Stimulated activated naive CD4-positive, alpha-beta T cell treated with Interleukin-2 at 50 U/mL for 16 hours (primary cell): ENCODE measurements around the gene CYP2B6.
"Not testable (repeated sequence)": the region's sequence is repeated elsewhere in the genome, so short reads cannot be mapped to it uniquely, and the experiment has no call there.

ENCODE experiments used
- DNase-seq: peaks from one replicate; lab custom pipeline; 2025; lab: John Stamatoyannopoulos, UW

The CYP2B6 gene

DNA sequence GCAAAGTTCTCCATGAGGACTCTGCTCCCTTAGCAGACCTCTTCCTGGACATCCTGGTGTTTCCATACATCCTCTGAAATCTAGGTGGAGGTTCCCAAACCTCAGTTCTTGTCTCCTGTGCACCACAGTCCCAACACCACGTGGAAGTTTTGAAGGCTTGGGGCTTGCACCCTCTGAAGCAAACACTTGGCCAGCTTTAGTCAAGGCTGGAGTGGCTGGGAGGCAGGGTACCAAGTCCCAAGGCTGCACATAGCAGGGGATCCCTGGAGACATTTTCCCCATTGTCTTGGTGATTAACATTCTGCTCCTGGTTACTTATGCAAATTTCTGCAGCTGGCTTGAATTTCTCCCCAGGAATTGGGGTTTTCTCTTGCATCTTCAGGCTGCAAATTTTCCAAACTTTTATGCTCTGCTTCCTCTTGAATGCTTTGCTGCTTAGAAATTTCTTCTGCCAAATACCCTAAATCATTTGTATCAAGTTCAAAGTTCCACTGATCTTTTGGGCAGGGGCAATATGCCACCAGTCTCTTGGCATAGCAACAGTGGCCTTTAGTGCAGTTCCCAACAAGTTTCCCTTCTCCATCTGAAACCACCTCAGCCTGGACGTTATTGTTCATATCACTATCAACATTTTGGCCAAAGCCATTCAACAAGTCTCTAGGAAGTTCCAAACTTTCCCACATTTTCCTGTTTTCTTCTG lies 10.2 kb upstream of the CYP2B6 start:
- DNase-seq, result not testable (repeated sequence)

DNA sequence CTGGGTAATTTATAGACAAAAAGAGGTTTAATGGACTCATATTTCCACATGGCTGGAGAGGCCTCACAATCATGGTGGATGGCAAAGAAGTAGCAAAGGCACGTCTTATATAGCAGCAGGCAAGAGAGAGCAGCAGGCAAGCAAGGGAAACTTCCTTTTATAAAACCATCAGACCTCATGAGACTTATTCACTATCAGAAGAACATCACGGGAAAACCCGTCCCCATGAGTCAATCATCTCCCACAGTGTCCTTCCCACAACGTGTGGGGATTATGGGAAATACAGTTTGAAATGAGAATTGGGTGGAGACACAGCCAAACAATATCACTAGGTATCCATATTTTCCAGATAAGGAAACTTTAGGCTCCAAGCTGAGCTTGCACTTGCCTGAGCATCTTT lies 9.5 kb upstream of the CYP2B6 start:
- DNase-seq, result no peak

DNA sequence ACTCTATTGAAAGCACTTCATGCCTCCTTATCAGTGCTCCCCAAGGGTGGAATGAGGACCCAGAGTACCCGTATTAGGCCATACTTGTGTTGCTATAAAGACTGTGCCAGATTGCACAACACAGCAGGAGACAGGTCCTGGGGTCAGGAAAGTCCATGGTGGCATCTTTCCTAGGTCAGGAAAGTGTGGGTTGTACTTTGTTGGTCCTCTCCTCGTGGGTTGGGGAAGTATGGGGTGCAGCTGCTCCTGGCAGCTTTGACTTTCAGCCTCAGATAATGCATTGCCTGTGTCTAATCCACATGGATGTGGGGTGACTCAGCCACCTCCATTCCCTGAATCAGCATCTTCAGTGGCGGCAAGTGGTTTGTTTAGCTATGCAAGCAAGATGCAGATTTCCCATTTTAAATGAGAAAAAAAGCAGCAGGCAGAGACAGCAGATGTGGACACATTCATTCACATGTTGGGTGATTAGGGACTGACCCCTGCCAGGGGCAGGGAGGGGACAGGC lies 8.4 kb upstream of the CYP2B6 start:
- no peak for DNase-seq

DNA sequence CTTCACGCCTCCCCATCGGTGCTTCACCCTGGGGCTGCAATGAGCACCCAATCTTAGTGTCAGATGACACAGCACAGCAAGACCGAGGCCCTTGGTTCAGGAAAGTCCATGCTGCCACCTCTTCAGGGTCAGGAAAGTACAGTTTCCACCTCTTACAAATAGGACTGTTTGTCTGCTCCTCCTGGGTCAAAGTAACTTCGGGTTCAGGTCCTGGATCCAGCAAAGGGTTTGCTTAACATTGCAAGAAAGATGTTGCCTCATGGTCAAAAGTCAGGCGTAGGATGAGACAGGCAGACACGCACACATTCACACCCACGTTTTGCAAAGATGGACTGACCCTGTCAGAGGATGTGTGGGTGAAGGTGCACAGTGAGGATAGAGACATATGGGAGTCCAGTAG lies 1.6 kb upstream of the CYP2B6 start:
- no peak for DNase-seq

DNA sequence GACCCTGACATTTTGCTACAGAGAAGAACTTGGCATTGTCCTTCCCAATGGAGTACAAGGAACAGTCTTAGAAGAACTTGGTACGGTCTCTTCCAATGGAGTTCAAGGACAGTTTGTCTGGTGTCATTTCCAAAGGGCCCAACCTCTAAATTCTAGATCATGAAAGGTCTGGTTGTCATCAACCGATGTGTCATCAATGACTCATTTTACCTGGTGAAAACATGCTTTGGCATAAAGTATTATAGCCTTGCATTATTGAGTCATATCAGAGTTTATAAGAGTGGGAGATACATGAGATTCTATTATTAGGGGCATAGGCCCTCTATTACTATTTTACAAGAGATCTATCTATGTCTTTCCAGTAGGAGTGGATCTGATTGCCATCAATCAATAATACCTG lies 4.3 kb downstream of the CYP2B6 start:
- no peak for DNase-seq

DNA sequence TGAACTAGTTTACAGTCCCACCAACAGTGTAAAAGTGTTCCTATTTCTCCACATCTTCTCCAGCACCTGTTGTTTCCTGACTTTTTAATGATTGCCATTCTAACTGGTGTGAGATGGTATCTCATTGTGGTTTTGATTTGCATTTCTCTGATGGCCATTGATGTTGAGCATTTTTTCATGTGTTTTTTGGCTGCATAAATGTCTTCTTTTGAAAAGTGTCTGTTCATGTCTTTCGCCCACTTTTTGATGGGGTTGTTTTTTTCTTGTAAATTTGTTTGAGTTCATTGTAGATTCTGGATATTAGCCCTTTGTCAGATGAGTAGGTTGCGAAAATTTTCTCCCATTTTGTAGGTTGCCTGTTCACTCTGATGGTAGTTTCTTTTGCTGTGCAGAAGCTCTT lies 7.9 kb downstream of the CYP2B6 start:
- DNase-seq, result not testable (repeated sequence)

DNA sequence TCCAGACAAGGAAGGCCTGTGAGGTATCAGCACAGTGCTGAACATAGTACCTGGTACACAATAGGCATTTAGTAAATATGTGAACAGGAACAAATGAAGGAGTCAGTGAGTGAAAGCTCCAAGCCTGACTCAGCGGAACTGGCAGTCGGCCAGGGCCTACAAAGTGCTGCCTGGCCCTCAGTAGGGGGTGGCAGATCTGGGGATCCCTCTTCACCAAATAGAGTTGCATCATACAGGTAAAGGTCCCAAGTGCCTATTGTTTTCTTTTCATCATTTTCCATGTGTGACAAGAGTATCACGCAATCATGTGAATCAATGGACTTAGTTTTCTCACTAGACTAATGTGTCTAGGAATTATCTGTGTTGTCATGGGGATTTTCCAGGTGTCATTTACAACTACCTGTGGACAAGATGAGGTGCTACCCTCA lies 9.2 kb downstream of the CYP2B6 start:
- DNase-seq, result no peak

DNA sequence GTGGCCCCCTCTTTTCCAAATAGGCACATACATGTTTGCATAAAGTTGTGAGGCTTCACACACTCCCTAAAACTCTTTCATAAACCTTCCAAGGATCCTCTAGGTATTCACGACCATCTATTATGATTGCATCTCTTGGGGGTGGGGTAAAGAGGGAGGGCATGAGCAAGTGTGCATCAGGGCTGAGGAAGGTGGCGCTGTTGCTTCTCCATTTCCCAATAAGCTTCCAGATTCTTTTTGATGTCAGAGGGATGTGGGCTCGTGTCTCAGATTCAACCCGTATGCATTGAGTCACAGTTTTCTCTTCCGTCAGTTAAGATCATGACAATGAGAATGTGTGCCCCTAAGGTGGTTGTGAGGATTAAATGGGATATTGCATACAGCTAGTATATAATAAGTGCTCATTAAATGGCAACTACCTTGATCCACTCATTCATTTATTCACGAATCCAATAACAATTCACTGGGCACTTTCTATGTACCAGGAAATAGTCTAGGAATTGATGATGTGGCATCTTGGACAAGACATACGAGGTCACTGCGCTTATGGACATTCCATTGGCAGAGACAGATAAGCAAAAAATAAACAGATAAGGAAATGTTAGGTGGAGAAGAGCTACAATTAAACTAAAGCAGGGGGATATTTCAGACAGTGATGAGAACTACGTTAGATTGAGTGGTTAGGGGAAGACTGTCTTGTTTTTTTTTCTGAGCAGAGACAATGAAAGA lies 10.3 kb downstream of the CYP2B6 start:
- no peak for DNase-seq

DNA sequence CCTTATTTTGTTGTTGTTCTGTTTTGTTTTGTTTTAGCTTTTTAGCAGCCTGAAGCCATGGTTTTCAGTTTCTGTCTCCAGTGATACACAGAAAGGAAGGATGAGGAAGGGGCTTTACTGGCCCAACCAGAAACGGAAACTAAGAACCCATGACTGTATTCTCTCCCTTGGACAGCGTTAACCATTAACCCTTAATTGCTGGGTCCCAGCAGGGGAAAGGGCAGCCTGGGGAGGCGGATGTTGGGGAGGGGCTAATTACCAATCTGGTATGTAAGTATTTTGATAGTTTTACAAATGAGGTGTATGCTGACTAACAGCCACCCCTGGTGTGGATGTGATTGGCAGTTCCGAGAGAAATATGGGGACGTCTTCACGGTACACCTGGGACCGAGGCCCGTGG lies 12.6 kb downstream of the CYP2B6 start:
- not testable (repeated sequence) for DNase-seq

DNA sequence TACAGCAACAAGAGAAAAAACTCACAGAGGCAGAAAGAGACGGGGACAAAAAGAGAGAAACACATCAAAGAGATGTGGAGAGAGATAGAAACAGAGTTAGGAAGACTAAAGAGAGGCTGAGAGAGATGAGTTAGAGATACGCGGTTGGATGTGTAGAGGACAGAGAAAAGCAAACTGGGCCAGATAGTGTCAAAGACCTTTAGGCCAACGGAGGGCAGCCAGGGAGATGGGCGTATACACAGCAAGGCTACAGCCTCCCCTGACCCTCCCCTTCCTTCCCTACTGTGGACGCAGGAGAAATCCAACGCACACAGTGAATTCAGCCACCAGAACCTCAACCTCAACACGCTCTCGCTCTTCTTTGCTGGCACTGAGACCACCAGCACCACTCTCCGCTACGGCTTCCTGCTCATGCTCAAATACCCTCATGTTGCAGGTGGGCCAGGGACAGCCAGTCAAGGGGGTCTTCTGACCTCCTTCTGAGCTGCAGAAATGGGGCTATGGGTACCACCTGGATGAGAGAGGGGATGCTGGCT lies 18.7 kb downstream of the CYP2B6 start:
- DNase-seq, result no peak

DNA sequence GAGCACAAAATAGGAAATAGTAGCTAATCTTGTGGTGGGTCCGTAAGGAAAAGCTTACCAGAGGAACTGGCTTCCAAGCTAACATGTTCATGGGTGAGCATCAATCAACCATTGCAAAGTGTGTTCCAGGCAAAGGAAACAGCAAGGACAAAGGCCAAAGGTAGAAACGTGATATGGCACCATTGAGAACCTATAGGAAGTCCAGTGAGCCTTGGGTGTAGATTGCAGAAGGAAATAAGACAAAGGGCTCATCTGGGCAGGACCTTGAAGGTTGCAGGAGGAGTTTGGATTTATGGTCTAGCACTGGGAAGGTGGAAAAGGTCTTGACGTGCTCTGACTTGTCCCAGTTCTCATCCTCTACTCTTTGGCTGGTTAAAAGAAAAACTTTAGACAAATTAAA lies 22.3 kb downstream of the CYP2B6 start:
- DNase-seq, result no peak

DNA sequence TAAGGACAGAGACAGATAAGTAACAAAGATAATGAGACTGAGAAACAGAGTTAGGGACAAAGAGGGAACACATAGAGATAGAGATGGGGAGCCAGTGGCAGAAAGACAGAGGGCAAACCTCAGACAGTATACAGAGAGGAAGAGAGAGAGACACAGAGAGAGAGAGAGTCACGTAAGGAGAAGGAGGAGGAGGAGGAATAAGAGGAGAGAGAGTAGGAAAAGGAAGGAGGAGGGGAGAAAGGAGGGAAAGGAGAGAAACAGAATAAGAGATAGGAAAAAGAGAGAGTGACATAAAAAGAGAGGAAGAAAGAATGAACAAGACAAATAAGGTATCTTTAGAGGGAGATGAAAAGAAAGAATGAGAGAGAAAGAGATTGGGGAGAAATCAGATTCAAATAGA lies 23.6 kb downstream of the CYP2B6 start:
- no peak for DNase-seq

DNA sequence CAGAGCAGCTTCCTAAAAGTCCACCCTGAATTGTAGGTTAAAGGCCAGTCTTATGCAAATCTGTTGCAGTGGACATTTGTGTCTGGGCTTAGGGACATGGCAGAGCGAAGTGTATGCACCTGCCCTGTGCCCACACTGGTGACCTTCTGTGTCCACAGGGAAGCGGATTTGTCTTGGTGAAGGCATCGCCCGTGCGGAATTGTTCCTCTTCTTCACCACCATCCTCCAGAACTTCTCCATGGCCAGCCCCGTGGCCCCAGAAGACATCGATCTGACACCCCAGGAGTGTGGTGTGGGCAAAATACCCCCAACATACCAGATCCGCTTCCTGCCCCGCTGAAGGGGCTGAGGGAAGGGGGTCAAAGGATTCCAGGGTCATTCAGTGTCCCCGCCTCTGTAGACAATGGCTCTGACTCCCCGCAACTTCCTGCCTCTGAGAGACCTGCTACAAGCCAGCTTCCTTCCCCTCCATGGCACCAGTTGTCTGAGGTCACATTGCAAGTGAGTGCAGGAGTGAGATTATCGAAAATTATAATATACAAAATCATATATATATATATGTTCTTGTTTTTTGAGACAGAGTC lies 25.5 kb downstream of the CYP2B6 start:
- no peak for DNase-seq

DNA sequence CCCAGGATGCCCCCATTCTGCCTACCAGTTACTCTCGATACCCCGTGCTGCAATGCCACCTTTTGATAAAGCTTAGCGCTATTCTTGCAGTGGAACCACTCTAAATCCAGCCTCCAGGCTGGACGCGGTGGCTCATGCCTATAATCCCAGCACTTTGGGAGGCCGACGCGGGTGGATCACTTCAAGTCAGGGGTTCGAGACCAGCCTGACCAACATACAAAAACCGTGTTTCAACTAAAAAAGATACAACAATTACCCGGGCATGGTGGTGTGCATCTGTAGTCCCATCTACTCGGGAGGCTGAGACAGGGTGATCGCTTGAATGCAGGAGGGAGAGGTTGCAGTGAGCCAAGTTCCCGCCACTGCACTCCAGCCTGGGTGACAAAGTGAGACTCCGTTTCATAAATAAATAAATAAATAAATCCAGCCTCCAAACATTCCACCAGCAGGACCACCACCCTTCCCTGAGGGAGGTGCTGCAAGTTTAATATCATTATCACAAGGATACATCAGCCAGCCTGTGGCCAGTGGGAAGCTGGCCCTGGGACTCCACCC lies 27.7 kb downstream of the CYP2B6 start:
- no peak for DNase-seq

DNA sequence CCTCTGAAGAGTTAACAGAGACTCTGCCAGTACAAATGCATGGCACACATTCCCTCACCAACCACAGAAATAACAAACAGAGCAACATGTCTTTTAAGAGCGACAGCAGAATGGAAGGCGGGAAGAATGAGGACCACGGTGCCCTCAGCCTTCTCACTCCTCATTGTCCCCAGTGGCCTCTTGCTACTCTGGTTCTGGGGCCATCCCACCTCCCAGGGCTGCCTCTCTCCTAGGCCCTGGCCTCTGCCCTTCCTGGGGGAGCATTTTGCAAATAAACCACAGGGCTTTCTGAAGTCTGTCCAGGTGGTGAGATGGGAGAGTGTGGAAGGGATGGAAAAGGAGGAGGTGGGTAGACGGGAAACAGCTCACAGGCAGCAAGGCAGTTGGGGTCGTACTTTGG lies 28.3 kb downstream of the CYP2B6 start:
- no peak for DNase-seq

DNA sequence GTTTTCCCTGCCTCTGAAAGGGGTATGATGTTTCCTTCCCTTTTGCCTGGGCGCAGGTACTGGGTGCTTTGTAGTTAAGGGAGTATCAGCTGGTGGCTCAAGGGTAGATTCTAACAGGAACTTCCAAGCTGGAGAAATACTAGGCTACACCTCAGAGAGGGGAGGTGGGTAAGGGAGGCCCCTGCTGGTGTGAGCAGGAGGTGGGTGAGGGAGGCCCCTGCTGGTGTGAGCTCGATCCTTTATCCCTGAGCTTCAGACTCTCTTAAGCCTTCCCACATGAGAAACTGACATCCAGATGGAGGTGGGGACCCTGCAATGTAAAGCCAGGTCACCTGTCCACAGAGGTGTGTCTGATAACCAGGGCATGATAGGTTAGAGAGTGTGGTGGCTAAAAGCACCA lies 32.1 kb downstream of the CYP2B6 start:
- no peak for DNase-seq

DNA sequence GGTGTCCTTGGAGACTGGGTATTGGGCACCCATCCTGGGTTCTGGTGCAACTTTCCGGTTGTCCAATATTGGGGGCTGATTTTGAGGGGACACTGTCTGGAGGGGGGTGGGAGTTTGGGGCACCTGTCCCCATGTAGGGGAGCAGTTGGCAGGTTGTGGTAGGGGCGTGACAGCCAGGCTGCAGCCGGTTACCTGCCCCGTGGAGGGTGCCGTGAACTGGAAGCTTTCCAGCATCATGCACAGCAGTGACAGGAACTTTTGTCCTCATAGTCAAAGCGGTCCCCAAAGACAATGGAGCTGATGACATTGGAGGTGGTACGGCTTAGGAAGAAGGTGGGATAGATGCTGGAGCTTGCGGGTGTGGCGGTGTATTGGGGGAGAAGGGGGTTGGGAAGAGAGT lies 34.3 kb downstream of the CYP2B6 start:
- no peak for DNase-seq

DNA sequence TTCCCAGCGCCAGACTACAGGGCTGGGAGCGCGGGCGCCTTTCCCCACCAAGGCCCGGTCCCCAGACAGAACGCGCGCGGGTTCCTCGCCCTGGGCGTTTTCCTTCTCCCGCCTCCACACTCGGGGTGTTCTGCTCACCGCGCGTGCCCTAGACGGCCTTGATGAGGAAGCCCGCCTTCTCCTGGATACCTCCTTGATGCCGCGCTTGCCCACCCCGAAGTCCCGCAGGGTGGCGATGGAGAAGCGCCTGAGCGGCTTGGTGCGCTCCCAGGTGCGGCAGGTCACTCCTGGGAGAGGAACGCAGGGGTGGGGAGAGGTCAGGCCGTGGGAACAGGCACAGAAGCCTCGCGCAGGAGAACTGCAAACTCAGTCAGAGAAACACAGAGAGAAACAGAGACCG lies 34.8 kb downstream of the CYP2B6 start:
- DNase-seq, result no peak

DNA sequence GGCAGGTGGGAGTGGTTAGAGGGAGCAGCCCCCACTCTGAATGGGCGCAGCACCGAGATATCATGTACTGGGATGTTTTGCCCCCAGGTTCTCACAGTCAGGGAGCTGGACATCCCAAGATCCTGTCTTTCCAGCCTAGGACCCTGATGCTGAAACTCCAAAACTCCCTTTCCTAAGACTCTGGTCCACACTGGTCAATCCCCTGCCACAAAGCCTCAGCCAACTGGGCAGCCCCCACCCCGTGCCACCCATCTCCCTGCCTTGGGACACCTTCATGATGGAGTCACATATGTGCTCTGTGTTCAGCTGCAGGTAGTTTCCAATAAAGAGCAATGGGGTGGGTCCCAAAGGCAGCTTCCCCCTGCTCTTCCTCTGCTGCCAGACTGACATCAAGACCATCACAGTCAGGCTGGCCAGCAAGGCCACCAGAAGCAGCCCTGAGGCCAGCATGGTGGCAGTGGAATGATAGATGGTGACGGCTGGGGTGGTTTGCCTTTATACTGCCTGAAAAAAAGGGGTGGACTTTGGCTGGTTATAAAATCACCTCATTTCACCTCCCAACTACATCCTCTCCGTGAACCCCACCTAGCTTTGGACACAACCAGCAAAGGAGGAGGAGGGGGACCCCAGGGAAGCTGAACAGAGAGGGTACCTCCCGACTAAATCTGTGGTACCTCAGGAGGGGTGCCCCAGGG lies 36.3 kb downstream of the CYP2B6 start:
- no peak for DNase-seq

DNA sequence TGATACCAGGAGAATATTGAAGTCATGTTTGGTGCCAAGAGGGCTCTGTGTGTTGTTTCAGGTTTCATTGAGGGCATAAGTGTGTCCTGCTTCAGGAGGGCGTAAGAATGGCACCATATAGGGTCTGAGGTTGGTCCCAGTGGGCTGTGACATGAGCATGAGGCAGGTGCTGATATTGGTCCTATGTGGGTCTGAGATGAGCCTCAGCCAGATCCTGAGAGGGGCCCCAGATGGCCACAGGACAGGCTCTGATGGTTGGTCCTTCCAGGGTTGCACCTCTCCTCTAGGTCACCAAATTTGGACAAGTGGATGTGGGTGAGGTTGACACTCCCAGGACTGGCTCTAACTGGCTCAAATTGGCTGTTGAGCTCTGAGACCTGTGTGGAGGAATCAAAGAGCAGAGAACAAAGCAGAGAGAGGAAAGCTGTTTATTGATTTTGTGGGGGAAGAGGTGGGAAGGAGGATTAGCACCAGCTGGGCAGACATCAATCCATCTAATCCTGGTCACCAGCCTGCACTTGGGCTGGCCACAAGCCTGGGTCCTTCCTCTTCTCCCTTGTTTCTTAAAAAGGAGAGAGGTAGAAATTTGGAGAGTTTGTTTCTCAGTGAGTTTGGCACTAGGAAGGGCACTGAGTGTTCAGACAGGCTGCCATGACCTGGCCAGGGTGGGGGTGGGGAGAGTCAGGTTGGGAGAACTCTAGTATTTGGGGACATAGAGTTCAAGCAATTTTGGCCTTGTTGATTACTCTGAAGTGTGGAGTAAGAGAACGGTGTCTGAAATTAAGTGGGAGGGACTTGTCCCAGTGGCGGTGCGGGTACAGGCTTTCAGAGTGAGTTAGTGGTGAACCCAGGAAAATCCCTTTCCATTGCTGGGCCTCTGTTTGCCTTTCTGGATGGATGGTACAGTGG lies 38.7 kb downstream of the CYP2B6 start:
- no peak for DNase-seq

DNA sequence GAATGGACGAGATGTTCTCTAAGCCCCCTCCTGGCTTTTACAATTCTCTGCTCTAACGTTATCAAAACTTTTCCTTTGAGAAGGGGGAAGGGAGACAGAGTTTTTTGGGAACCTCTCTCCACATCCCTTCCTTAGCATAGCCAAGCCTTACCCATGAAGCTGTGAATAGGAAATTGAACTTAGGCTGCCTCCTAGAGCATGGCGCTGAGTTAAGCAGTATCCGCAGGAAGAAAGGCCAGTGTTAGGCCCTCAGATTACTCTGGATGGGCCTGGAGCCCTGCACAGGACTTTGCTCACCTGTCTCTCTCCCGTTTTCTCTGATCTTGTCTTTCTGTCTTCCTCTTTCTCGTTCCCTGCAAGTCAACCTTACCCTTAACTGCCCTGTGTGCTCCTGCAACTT lies 39.6 kb downstream of the CYP2B6 start:
- no peak for DNase-seq
